ENCODE data around the gene CBX3.

The CBX3 gene

GRCh38 chr7:26227987-26228386, 26.4 kb downstream of the CBX3 start:
- no peak for ATAC-seq (ENCODE audit: insufficient read depth, low read depth)
- DNase-seq = no peak
- Histone ChIP-seq H3K27me3 (ENCODE audit: insufficient read depth, low read length, poor library complexity) (no peaks in the 10 kb centered on the region), H3K4me2 (ENCODE audit: insufficient read depth, low read length) (no peak overlapping the region), H4K20me1 (ENCODE audit: insufficient read depth, low read length) (no peaks in the 10 kb centered on the region), H3K4me3 (ENCODE audit: low read depth in 1 of 2, low read length in 2 of 2) (no peak overlapping the region), H3K36me3 (ENCODE audit: insufficient read depth, low read length) (no peaks in the 10 kb centered on the region), H3K4me1 (ENCODE audit: insufficient read depth, low read length) (no peaks in the 10 kb centered on the region), H3K27ac (ENCODE audit: low read length) (no peak overlapping the region), H3K79me2 (ENCODE audit: insufficient read depth, low read length) (no peaks in the 10 kb centered on the region), H3K9ac (ENCODE audit: low read depth, low read length) (no peak overlapping the region), H2AFZ (ENCODE audit: low read depth, low read length) (no peak overlapping the region), H3K9me3 (ENCODE audit: insufficient read depth, low read length, severe bottlenecking) (no peaks in the 10 kb centered on the region)
- TF ChIP-seq, protein P1, sequence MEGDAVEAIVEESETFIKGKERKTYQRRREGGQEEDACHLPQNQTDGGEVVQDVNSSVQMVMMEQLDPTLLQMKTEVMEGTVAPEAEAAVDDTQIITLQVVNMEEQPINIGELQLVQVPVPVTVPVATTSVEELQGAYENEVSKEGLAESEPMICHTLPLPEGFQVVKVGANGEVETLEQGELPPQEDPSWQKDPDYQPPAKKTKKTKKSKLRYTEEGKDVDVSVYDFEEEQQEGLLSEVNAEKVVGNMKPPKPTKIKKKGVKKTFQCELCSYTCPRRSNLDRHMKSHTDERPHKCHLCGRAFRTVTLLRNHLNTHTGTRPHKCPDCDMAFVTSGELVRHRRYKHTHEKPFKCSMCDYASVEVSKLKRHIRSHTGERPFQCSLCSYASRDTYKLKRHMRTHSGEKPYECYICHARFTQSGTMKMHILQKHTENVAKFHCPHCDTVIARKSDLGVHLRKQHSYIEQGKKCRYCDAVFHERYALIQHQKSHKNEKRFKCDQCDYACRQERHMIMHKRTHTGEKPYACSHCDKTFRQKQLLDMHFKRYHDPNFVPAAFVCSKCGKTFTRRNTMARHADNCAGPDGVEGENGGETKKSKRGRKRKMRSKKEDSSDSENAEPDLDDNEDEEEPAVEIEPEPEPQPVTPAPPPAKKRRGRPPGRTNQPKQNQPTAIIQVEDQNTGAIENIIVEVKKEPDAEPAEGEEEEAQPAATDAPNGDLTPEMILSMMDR (IDR thresholded peaks at IDR 0.05; ENCODE audit: borderline replicate concordance, extremely low read depth, low read length, poor library complexity, severe bottlenecking) = no peak
- TF ChIP-seq EZH2 (IDR thresholded peaks at IDR 0.05; ENCODE audit: borderline replicate concordance, low read depth, low read length, severe bottlenecking) = no peak

- Histone ChIP-seq H3K9me3 (ENCODE audit: insufficient read depth, low read length, severe bottlenecking) (no peaks in the 10 kb centered on the region), H3K27ac (ENCODE audit: low read length) (no peak overlapping the region), H3K36me3 (ENCODE audit: insufficient read depth, low read length) (no peaks in the 10 kb centered on the region), H3K27me3 (ENCODE audit: insufficient read depth, low read length, poor library complexity) (no peaks in the 10 kb centered on the region), H2AFZ (ENCODE audit: low read depth, low read length) (no peak overlapping the region), H4K20me1 (ENCODE audit: insufficient read depth, low read length) (no peaks in the 10 kb centered on the region), H3K4me2 (ENCODE audit: insufficient read depth, low read length) (no peak overlapping the region), H3K4me1 (ENCODE audit: insufficient read depth, low read length) (no peaks in the 10 kb centered on the region), H3K9ac (ENCODE audit: low read depth, low read length) (no peak overlapping the region), H3K4me3 (ENCODE audit: low read depth in 1 of 2, low read length in 2 of 2) (no peak overlapping the region), H3K79me2 (ENCODE audit: insufficient read depth, low read length) (no peaks in the 10 kb centered on the region)
- DNase-seq (no peak), ATAC-seq (ENCODE audit: insufficient read depth, low read depth) (no peak)
- TF ChIP-seq, protein P1 (IDR thresholded peaks at IDR 0.05; ENCODE audit: borderline replicate concordance, extremely low read depth, low read length, poor library complexity, severe bottlenecking) = peak; percentile 9
- no peak for TF ChIP-seq EZH2 (IDR thresholded peaks at IDR 0.05; ENCODE audit: borderline replicate concordance, low read depth, low read length, severe bottlenecking)
Observed at GRCh38 chr7:26233902-26234511, 32.5 kb downstream of the CBX3 start.

DNA sequence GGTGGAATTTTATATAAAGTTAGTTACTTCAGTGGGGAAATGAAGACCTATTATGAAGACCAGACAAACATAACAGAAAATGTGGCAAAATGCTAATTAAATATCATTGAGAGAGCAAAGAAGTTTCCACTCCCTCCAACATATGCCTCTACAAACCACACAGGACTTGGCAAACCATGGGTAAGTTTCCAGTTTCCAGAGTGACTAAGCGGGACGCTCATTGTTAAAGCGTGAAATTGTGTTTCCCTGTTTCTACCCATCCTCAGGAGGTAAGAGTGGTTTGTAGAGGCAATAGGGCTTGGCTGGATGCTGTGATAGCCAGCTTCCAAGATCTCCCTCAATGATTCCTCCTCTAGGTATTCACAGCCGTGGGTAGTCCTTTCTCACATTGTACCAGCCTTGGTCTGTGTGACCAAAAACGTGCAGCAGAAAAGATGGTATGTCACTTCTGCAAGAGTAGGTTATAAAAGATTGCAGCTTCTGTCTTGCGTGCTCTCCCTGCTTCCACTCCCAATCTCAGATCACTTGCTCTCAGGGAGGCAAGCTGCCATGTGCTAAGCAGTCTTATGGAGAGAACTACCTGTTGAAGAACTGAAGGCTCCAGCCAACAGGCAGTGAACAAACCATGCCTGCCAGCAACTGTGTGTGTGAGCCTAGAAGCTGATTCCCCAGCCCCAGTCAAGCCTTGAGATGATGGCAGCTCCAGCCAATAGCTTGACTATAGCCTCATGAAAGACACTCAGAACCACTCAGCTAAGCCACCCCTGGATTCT, 35.7 kb downstream of the CBX3 start:
- no peaks in the 10 kb centered on the region for H4K20me1 ChIP-seq (ENCODE audit: insufficient read depth, low read length)
- H3K36me3 ChIP-seq (ENCODE audit: insufficient read depth, low read length) = no peaks in the 10 kb centered on the region
- no peak overlapping the region for H3K4me3 ChIP-seq (ENCODE audit: low read depth in 1 of 2, low read length in 2 of 2)
- H3K27me3 ChIP-seq (ENCODE audit: insufficient read depth, low read length, poor library complexity) = no peaks in the 10 kb centered on the region
- H2AFZ ChIP-seq (ENCODE audit: low read depth, low read length) = no peak overlapping the region
- H3K79me2 ChIP-seq (ENCODE audit: insufficient read depth, low read length) = no peaks in the 10 kb centered on the region
- no peak overlapping the region for H3K27ac ChIP-seq (ENCODE audit: low read length)
- no peaks in the 10 kb centered on the region for H3K9me3 ChIP-seq (ENCODE audit: insufficient read depth, low read length, severe bottlenecking)
- no peaks in the 10 kb centered on the region for H3K4me1 ChIP-seq (ENCODE audit: insufficient read depth, low read length)
- no peak for TF ChIP-seq EZH2 (IDR thresholded peaks at IDR 0.05; ENCODE audit: borderline replicate concordance, low read depth, low read length, severe bottlenecking)
- TF ChIP-seq, protein P1 (IDR thresholded peaks at IDR 0.05; ENCODE audit: borderline replicate concordance, extremely low read depth, low read length, poor library complexity, severe bottlenecking) = no peak
- ATAC-seq (ENCODE audit: insufficient read depth, low read depth) = no peak
- no peak overlapping the region for H3K4me2 ChIP-seq (ENCODE audit: insufficient read depth, low read length)
- DNase-seq = no peak
- H3K9ac ChIP-seq (ENCODE audit: low read depth, low read length) = no peak overlapping the region

Data from DND-41 (cell line).